GM23338 (cell line): ENCODE results near the gene BIRC7. TPM values are rescaled to one million over a fixed set of nuclear protein-coding genes. Genes with fewer than 3 reads are reported as not detected.
"Not testable (repeated sequence)": the region's sequence is repeated elsewhere in the genome, so short reads cannot be mapped to it uniquely, and the experiment has no call there.

Experiments used
- ATAC-seq: fragments of 200-7000 bp; cut with Tn5 transposase; 3 replicates; pipeline ENCODE4 v1.9.1; 2020
- DNase-seq: peaks from one replicate; pipeline ENCODE4 v3.0.0-alpha.2; 2015; ENCODE audit warnings: low spot score
- H2AFZ ChIP-seq: fragments of 200-600 bp; sonication (generic); 2 replicates; pipeline ENCODE4 v1.8.0; 2016; ENCODE audit warnings: antibody characterized with exemption, mild to moderate bottlenecking, moderate library complexity
- H3F3A ChIP-seq: fragments of 200-600 bp; sonication (generic); replicated peaks from 2 replicates; pipeline ENCODE4 v1.8.0; 2017; ENCODE audit warnings: antibody characterized with exemption, mixed run types, low read depth
- H3K27ac ChIP-seq: fragments of 200-600 bp; sonication (generic); 2 replicates; pipeline ENCODE4 v1.6.1; 2016; ENCODE audit warnings: low read depth
- H3K27me3 ChIP-seq: fragments of 200-600 bp; sonication (generic); 2 replicates; pipeline ENCODE4 v1.8.0; 2016; ENCODE audit warnings: mild to moderate bottlenecking, mixed run types, moderate library complexity; ENCODE audit not compliant: insufficient read depth
- H3K36me3 ChIP-seq: fragments of 200-600 bp; sonication (generic); 2 replicates; pipeline ENCODE4 v1.8.0; 2016; ENCODE audit warnings: mild to moderate bottlenecking; ENCODE audit not compliant: insufficient read depth
- H3K4me1 ChIP-seq: fragments of 200-600 bp; sonication (generic); 2 replicates; pipeline ENCODE4 v1.8.0; 2016; ENCODE audit warnings: mild to moderate bottlenecking, moderate library complexity; ENCODE audit not compliant: insufficient read depth
- H3K4me2 ChIP-seq: fragments of 200-600 bp; sonication (generic); 2 replicates; pipeline ENCODE4 v1.7.1; 2017; ENCODE audit warnings: mixed run types
- H3K4me3 ChIP-seq: fragments of 200-600 bp; sonication (generic); 2 replicates; pipeline ENCODE4 v1.6.1; 2016; ENCODE audit warnings: mixed run types
- H3K79me2 ChIP-seq: fragments of 200-600 bp; sonication (generic); replicated peaks from 2 replicates; pipeline ENCODE4 v1.8.0; 2017; ENCODE audit warnings: mild to moderate bottlenecking; ENCODE audit not compliant: insufficient read depth
- H3K9me2 ChIP-seq: fragments of 200-600 bp; sonication (generic); 2 replicates; pipeline ENCODE4 v1.8.0; 2017; ENCODE audit not compliant: insufficient read depth
- H4K20me1 ChIP-seq: fragments of 200-600 bp; sonication (generic); replicated peaks from 2 replicates; pipeline ENCODE4 v1.8.0; 2017; ENCODE audit warnings: mild to moderate bottlenecking; ENCODE audit not compliant: insufficient read depth
- H3K27ac Mint-ChIP-seq: 2 replicates; pipeline ENCODE4 v1.8.0; 2020; ENCODE audit warnings: inconsistent platforms, mild to moderate bottlenecking, moderate library complexity, mixed read lengths
- H3K27me3 Mint-ChIP-seq: 3 replicates; pipeline ENCODE4 v1.8.0; 2022; ENCODE audit warnings: low read depth, mild to moderate bottlenecking, moderate library complexity, mixed read lengths, inconsistent platforms; ENCODE audit not compliant: insufficient read depth, poor library complexity
- H3K36me3 Mint-ChIP-seq: 3 replicates; pipeline ENCODE4 v1.8.0; 2021; ENCODE audit warnings: low read depth, mild to moderate bottlenecking, inconsistent platforms, moderate library complexity, mixed read lengths
- H3K4me1 Mint-ChIP-seq: 3 replicates; pipeline ENCODE4 v1.8.0; 2020; ENCODE audit warnings: mild to moderate bottlenecking, inconsistent platforms, mixed read lengths
- H3K4me3 Mint-ChIP-seq: 3 replicates; pipeline ENCODE4 v1.8.0; 2021; ENCODE audit warnings: moderate library complexity, mild to moderate bottlenecking, inconsistent platforms, mixed read lengths
- H3K9me3 Mint-ChIP-seq: 3 replicates; pipeline ENCODE4 v1.8.0; 2020; ENCODE audit warnings: moderate library complexity, mild to moderate bottlenecking, inconsistent platforms, mixed read lengths
- ETS1 ChIP-seq: IDR thresholded peaks from 2 replicates; pipeline ENCODE4 v1.6.1; 2016; ENCODE audit warnings: antibody characterized with exemption
- REST ChIP-seq: IDR thresholded peaks from one replicate; pipeline ENCODE4 v1.6.1; 2018; ENCODE audit warnings: antibody characterized with exemption; ENCODE audit not compliant: unreplicated experiment
- STAT1 ChIP-seq: IDR thresholded peaks from one replicate; pipeline ENCODE4 v1.6.1; 2016; ENCODE audit warnings: antibody characterized with exemption; ENCODE audit not compliant: unreplicated experiment
- ZNF462 ChIP-seq: fragments of 250-450 bp; sonication (Bioruptor Pico); IDR thresholded peaks from 2 replicates; pipeline ENCODE4 v1.5.0; 2020; ENCODE audit warnings: mild to moderate bottlenecking, moderate library complexity
- polyA plus RNA-seq: library from polyadenylated mRNA; unstranded; fragments of >200 nt; fragmentation: Nextera tagmentation; extraction: Ambion mirVana; gene quantifications from 2 replicates; pipeline ENCODE4 v1.2.1, GENCODE V29; 2016
- total RNA-seq: library from RNA; depleted of rRNA; stranded (reverse); fragments of >200 nt; shearing (Covaris generic); gene quantifications from 2 replicates; pipeline ENCODE4 v1.2.3, GENCODE V29; 2014

The BIRC7 gene
- total and polyA plus RNA-seq, 2 experiments from 2014 or later, result 0.16 to 0.24 TPM

- H3K4me1 Mint-ChIP-seq, result peaks cover 19% of the 10 kb centered on the region
- H3K27me3 ChIP-seq, result no peaks in the 10 kb centered on the region
- no peak overlapping the region for H3K4me3 ChIP-seq
- H3K4me2 ChIP-seq, result no peak overlapping the region
- TF ChIP-seq ETS1 (no peak), STAT1 (no peak)
- H3K27me3 Mint-ChIP-seq, result peaks cover 16% of the 10 kb centered on the region
- no peak overlapping the region for H2AFZ ChIP-seq
- ATAC-seq (no peak), DNase-seq (no peak)
- no peak overlapping the region for H3K4me3 Mint-ChIP-seq
- no peaks in the 10 kb centered on the region for H4K20me1 ChIP-seq
- H3K79me2 ChIP-seq, result no peaks in the 10 kb centered on the region
- H3K36me3 ChIP-seq, result no peaks in the 10 kb centered on the region
- no peaks in the 10 kb centered on the region; the same call in 1 of the 2 replicates for H3K4me1 ChIP-seq
- no peaks in the 10 kb centered on the region for H3K36me3 Mint-ChIP-seq
- no peak overlapping the region for H3K27ac ChIP-seq
- no peaks in the 10 kb centered on the region for H3K9me2 ChIP-seq
- peaks cover 3% of the 10 kb centered on the region; the same call in 1 of the 2 replicates for H3F3A ChIP-seq
- no peak overlapping the region for H3K27ac Mint-ChIP-seq
- no peaks in the 10 kb centered on the region for H3K9me3 Mint-ChIP-seq
Observed at GRCh38 chr20:63220696-63221399, 14.9 kb upstream of the BIRC7 start.

GRCh38 chr20:63221400-63222053 is 14.2 kb upstream of the BIRC7 start:
- H3K4me1 ChIP-seq, H3K9me3 Mint-ChIP-seq, H3F3A ChIP-seq, ATAC-seq, H3K27me3 ChIP-seq, H2AFZ ChIP-seq, H3K27ac ChIP-seq, H3K27ac Mint-ChIP-seq, H3K9me2 ChIP-seq, H3K4me3 Mint-ChIP-seq, H3K36me3 ChIP-seq, H3K79me2 ChIP-seq, H3K4me3 ChIP-seq, H3K4me2 ChIP-seq, DNase-seq, H4K20me1 ChIP-seq, H3K36me3 Mint-ChIP-seq: not testable (repeated sequence)
- Mint-ChIP-seq H3K27me3 (peaks cover 16% of the 10 kb centered on the region), H3K4me1 (peaks cover 20% of the 10 kb centered on the region)

GRCh38 chr20:63222541-63222940 is 13.2 kb upstream of the BIRC7 start:
- no peaks in the 10 kb centered on the region for H3K36me3 ChIP-seq
- no peak overlapping the region for H2AFZ ChIP-seq
- no peak overlapping the region for H3K27ac ChIP-seq
- Mint-ChIP-seq H3K36me3 (no peaks in the 10 kb centered on the region), H3K4me1 (peaks cover 24% of the 10 kb centered on the region), H3K27ac (no peak overlapping the region), H3K27me3 (peaks cover 18% of the 10 kb centered on the region), H3K4me3 (no peak overlapping the region), H3K9me3 (no peaks in the 10 kb centered on the region)
- no peaks in the 10 kb centered on the region for H3K4me1 ChIP-seq
- ATAC-seq (no peak; the same call in 1 of the 3 replicates), DNase-seq (no peak)
- H3K4me2 ChIP-seq, result no peak overlapping the region
- no peaks in the 10 kb centered on the region for H3K27me3 ChIP-seq
- H3K9me2 ChIP-seq, result no peaks in the 10 kb centered on the region
- H3K79me2 ChIP-seq, result no peaks in the 10 kb centered on the region
- no peaks in the 10 kb centered on the region for H4K20me1 ChIP-seq
- no peak overlapping the region for H3K4me3 ChIP-seq
- H3F3A ChIP-seq, result no peaks in the 10 kb centered on the region; the same call in 1 of the 2 replicates
- TF ChIP-seq ZNF462 (CRISPR knock-in tag) (no peak), REST (no peak)
